GM12878 (cell line): ENCODE results near the gene OR7G3. TPM values are rescaled to one million over a fixed set of nuclear protein-coding genes. Genes with fewer than 3 reads are reported as not detected.

Experiments used
- ATAC-seq: fragments of 200-7000 bp; cut with Tn5 transposase; 3 replicates; pipeline ENCODE4 v1.9.1; 2020; ENCODE audit warnings: mild to moderate bottlenecking, moderate library complexity
- BruUV-seq: library from RNA; stranded (reverse); fragments of 400-500 nt; replicated peaks from 2 replicates; lab custom pipeline; 2021; lab: Mats Ljungman, UMichigan
- CTCF ChIA-PET: fragments of 300-600 bp; sonication (Branson Sonifier 250); formaldehyde crosslinking; extraction: SDS; loops from one replicate; lab custom pipeline; 2021; ENCODE audit warnings: inconsistent platforms; lab: Yijun Ruan, JAX
- POLR2A ChIA-PET: fragments of 350-600 bp; formaldehyde crosslinking; extraction: SDS; loops from one replicate; lab custom pipeline; 2021; ENCODE audit warnings: inconsistent platforms; lab: Charles Lee
- RAD21 ChIA-PET: fragments of 300-600 bp; sonication (Branson Sonifier 250); formaldehyde crosslinking; loops from one replicate; lab custom pipeline; 2023; ENCODE audit warnings: antibody characterized with exemption; ENCODE audit not compliant: unreplicated experiment; lab: Charles Lee
- SMC1A ChIA-PET: fragments of 300-600 bp; sonication (Branson Sonifier 250); formaldehyde crosslinking; loops from one replicate; lab custom pipeline; 2023; ENCODE audit not compliant: unreplicated experiment, uncharacterized antibody; lab: Charles Lee
- DNase-seq: peaks from one replicate; pipeline ENCODE4 v3.0.0-alpha.2; 2011; ENCODE audit warnings: low read depth, low spot score
- FAIRE-seq: peaks from 3 replicates; lab custom pipeline; 2011; peaks lifted over from hg19 to GRCh38; lab: Jason Lieb, UNC
- H2AFZ ChIP-seq: 2 replicates; pipeline ENCODE4 v1.6.0; 2011; ENCODE audit warnings: low read depth, low read length, control low read depth; ENCODE audit not compliant: control insufficient read depth
- H3K27ac ChIP-seq: 2 replicates; pipeline ENCODE4 v1.5.1; 2011; ENCODE audit warnings: control low read depth; ENCODE audit not compliant: control insufficient read depth, insufficient read depth
- H3K27me3 ChIP-seq, 2 experiments: replicated peaks in 1 of 2; 2 replicates each; pipeline versions ENCODE4 v1.6.0 to v1.6.1; 2011; ENCODE audit warnings: low read length in 1 of 2; ENCODE audit not compliant: control insufficient read depth in 2 of 2, insufficient read depth in 2 of 2
- H3K36me3 ChIP-seq, 2 experiments: 2 replicates each; pipeline ENCODE4 v1.5.1; 2011; ENCODE audit warnings: low read length in 1 of 2; ENCODE audit not compliant: control insufficient read depth in 2 of 2, insufficient read depth in 2 of 2
- H3K4me1 ChIP-seq: 2 replicates; pipeline ENCODE4 v1.6.1; 2011; ENCODE audit warnings: mild to moderate bottlenecking, low read length, moderate library complexity, mixed read lengths; ENCODE audit not compliant: control insufficient read depth, insufficient read depth
- H3K4me2 ChIP-seq: 2 replicates; pipeline ENCODE4 v1.6.0; 2011; ENCODE audit warnings: control low read depth; ENCODE audit not compliant: control insufficient read depth, insufficient read depth
- H3K4me3 ChIP-seq: fragments of 200-600 bp; sonication (generic); 2 replicates; pipeline ENCODE4 v1.5.1; 2016
- H3K79me2 ChIP-seq: 2 replicates; pipeline ENCODE4 v1.6.0; 2011; ENCODE audit warnings: low read length; ENCODE audit not compliant: control insufficient read depth, insufficient read depth
- H3K9ac ChIP-seq: 2 replicates; pipeline ENCODE4 v1.8.0; 2011; ENCODE audit warnings: low read length, control low read depth, mixed read lengths; ENCODE audit not compliant: control insufficient read depth, insufficient read depth
- H3K9me3 ChIP-seq: replicated peaks from 3 replicates; pipeline ENCODE4 v1.5.1; 2011; ENCODE audit warnings: mild to moderate bottlenecking, low read length; ENCODE audit not compliant: control insufficient read depth, insufficient read depth
- H4K20me1 ChIP-seq: 2 replicates; pipeline ENCODE4 v1.6.0; 2011; ENCODE audit not compliant: control insufficient read depth, insufficient read depth
- BCL11A ChIP-seq: IDR thresholded peaks from 2 replicates; pipeline ENCODE4 v1.6.1; 2011; ENCODE audit warnings: low read depth, low read length
- CEBPB ChIP-seq, 2 experiments: fragments of 150-350 bp in 1 of 2; IDR thresholded peaks; 2 replicates each; pipeline ENCODE4 v1.6.1; 2012 to 2014; ENCODE audit warnings: low read depth in 2 of 2, low read length in 2 of 2, borderline replicate concordance in 1 of 2, inconsistent platforms in 1 of 2
- CREB1 ChIP-seq: IDR thresholded peaks from 2 replicates; pipeline ENCODE4 v1.6.1; 2012; ENCODE audit warnings: low read depth, mild to moderate bottlenecking, inconsistent platforms
- FOXK2 ChIP-seq: fragments of 450-650 bp; IDR thresholded peaks from 2 replicates; pipeline ENCODE4 v1.6.1; 2017; ENCODE audit warnings: mild to moderate bottlenecking, moderate library complexity
- HDAC6 ChIP-seq: fragments of 200-600 bp; sonication (generic); IDR thresholded peaks from one replicate; pipeline ENCODE4 v1.8.0; 2017; ENCODE audit warnings: antibody characterized with exemption; ENCODE audit not compliant: unreplicated experiment
- NFYA ChIP-seq: IDR thresholded peaks from 2 replicates; pipeline ENCODE4 v1.6.1; 2011; ENCODE audit warnings: low read depth, mild to moderate bottlenecking, low read length, improper control_type of control experiment, borderline replicate concordance
- NR2C1 ChIP-seq: fragments of 450-650 bp; IDR thresholded peaks from 2 replicates; pipeline ENCODE4 v1.6.1; 2017; ENCODE audit warnings: antibody characterized with exemption, mild to moderate bottlenecking, moderate library complexity
- RCOR1 ChIP-seq: conservative IDR thresholded peaks from 2 replicates; pipeline ENCODE4 v1.6.1; 2012; ENCODE audit warnings: low read depth, low read length, improper control_type of control experiment
- RUNX3 ChIP-seq: IDR thresholded peaks from 2 replicates; pipeline ENCODE4 v1.6.1; 2012; ENCODE audit warnings: low read length, inconsistent platforms
- SMAD5 ChIP-seq: IDR thresholded peaks from 2 replicates; pipeline ENCODE4 v1.6.1; 2016; ENCODE audit warnings: antibody characterized with exemption, low read depth
- YBX1 ChIP-seq: fragments of 450-650 bp; IDR thresholded peaks from 2 replicates; pipeline ENCODE4 v1.6.1; 2016; ENCODE audit warnings: antibody characterized with exemption
- YY1 ChIP-seq: IDR thresholded peaks from 2 replicates; pipeline ENCODE4 v1.6.1; 2011; ENCODE audit warnings: low read depth, mild to moderate bottlenecking, low read length
- ZNF217 ChIP-seq: fragments of 450-650 bp; IDR thresholded peaks from 2 replicates; pipeline ENCODE4 v1.6.1; 2017; ENCODE audit warnings: antibody characterized with exemption, mild to moderate bottlenecking
- ZNF384 ChIP-seq: IDR thresholded peaks from 2 replicates; pipeline ENCODE4 v1.6.1; 2012; ENCODE audit warnings: low read depth, mild to moderate bottlenecking, low read length, improper control_type of control experiment, borderline replicate concordance
- WGBS: methylation state at CpG from one replicate; pipeline ENCODE4 v1.1.6; 2016; ENCODE audit warnings: low lambda C conversion rate; ENCODE audit not compliant: insufficient replicate concordance, insufficient coverage; ENCODE audit errors: missing lambda C conversion rate; 5-methylcytosine and 5-hydroxymethylcytosine counted together
- in situ Hi-C: fragments of 300-500 bp; cut with MboI; formaldehyde crosslinking; loops from 9 replicates; pipeline ENCODE4 v1.14.3; 2018; ENCODE audit warnings: mixed read lengths
- intact Hi-C: fragments of 100-400 bp; cut with micrococcal nuclease; formaldehyde crosslinking; loops from one replicate; pipeline ENCODE4 v1.14.2; 2022; ENCODE audit not compliant: unreplicated experiment
- polyA plus RNA-seq, 11 experiments: library from polyadenylated mRNA; depleted of rRNA in 4 of 11; unstranded in 6 of 11; stranded (reverse) in 5 of 11; fragments of >200 nt; fragmentation: Nextera tagmentation in 4 of 11; fragmentation: Illumina TruSeq in 1 of 11; extraction: Ambion mirVana in 4 of 11; extraction: Trizol in 1 of 11; gene quantifications; 1 replicate in 1 of 11; 2 replicates in 10 of 11; pipeline versions ENCODE4 v1.2.1 to v1.2.3, GENCODE V29; 2011 to 2016; ENCODE audit warnings: inconsistent platforms in 2 of 11, missing spikeins in 2 of 11, low read depth in 1 of 11
- total RNA-seq, 4 experiments: library from RNA; depleted of rRNA in 3 of 4; stranded (reverse); fragments of >200 nt in 3 of 4; fragmentation: Illumina TruSeq in 1 of 4; extraction: Trizol in 1 of 4; gene quantifications; 2 replicates each; pipeline versions ENCODE4 v1.2.1 to v1.2.3, GENCODE V29; 2013 to 2021
- TF ChIP-seq, protein P1 (sequence below): fragments of 450-650 bp; IDR thresholded peaks from 2 replicates; pipeline ENCODE4 v1.6.1; 2017; ENCODE audit warnings: antibody characterized with exemption, mild to moderate bottlenecking, moderate library complexity
- TF ChIP-seq, protein P2 (sequence below): fragments of 450-650 bp; IDR thresholded peaks from 2 replicates; pipeline ENCODE4 v1.6.1; 2017; ENCODE audit warnings: mild to moderate bottlenecking, moderate library complexity
- TF ChIP-seq, protein P3 (sequence below): IDR thresholded peaks from 2 replicates; pipeline ENCODE4 v1.6.1; 2011; ENCODE audit warnings: mild to moderate bottlenecking, low read depth, low read length, moderate library complexity; ENCODE audit not compliant: insufficient replicate concordance

The OR7G3 gene
- total and polyA plus RNA-seq, 10 of the 15 experiments (the other 5 are each of a cell fraction or from before 2014, with no cell fraction given), result not detected

- TF ChIP-seq HDAC6 (no peak), RCOR1 (no peak), SMAD5 (no peak), CREB1 (no peak), BCL11A (no peak)
These were observed 11.4 kb downstream of the OR7G3 start, which contains the start of gene OR7G1 (continued) for GRCh38 chr19:9115307-9115813.

GRCh38 chr19:9109959-9110358 lies 16.8 kb downstream of the OR7G3 start:
- ChIA-PET SMC1A (no interaction called here), POLR2A (no interaction called here), CTCF (no interaction called here), RAD21 (no interaction called here)
- BruUV-seq, result no TSS peak
- DNase-seq (no peak), ATAC-seq (no peak), FAIRE-seq (no peak)
- intact Hi-C loops (no loop called here), in situ Hi-C loops (no loop called here)
- WGBS, result 0% methylated on average over 2 of the region's 2 CpGs
- Histone ChIP-seq H3K4me3 (no peak overlapping the region), H3K4me1 (no peaks in the 10 kb centered on the region), H3K36me3 (no peaks in the 10 kb centered on the region), H3K27ac (no peak overlapping the region), H3K79me2 (no peaks in the 10 kb centered on the region), H3K27me3 (no peaks in the 10 kb centered on the region), H2AFZ (no peak overlapping the region), H3K9me3 (no peaks in the 10 kb centered on the region), H3K4me2 (no peak overlapping the region), H3K9ac (no peak overlapping the region), H4K20me1 (no peaks in the 10 kb centered on the region)
- TF ChIP-seq NR2C1, result no peak
- TF ChIP-seq ZNF384, result no peak
- TF ChIP-seq, protein P1, sequence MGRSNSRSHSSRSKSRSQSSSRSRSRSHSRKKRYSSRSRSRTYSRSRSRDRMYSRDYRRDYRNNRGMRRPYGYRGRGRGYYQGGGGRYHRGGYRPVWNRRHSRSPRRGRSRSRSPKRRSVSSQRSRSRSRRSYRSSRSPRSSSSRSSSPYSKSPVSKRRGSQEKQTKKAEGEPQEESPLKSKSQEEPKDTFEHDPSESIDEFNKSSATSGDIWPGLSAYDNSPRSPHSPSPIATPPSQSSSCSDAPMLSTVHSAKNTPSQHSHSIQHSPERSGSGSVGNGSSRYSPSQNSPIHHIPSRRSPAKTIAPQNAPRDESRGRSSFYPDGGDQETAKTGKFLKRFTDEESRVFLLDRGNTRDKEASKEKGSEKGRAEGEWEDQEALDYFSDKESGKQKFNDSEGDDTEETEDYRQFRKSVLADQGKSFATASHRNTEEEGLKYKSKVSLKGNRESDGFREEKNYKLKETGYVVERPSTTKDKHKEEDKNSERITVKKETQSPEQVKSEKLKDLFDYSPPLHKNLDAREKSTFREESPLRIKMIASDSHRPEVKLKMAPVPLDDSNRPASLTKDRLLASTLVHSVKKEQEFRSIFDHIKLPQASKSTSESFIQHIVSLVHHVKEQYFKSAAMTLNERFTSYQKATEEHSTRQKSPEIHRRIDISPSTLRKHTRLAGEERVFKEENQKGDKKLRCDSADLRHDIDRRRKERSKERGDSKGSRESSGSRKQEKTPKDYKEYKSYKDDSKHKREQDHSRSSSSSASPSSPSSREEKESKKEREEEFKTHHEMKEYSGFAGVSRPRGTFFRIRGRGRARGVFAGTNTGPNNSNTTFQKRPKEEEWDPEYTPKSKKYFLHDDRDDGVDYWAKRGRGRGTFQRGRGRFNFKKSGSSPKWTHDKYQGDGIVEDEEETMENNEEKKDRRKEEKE, result no peak
- no peak for TF ChIP-seq SMAD5
- TF ChIP-seq, protein P2, sequence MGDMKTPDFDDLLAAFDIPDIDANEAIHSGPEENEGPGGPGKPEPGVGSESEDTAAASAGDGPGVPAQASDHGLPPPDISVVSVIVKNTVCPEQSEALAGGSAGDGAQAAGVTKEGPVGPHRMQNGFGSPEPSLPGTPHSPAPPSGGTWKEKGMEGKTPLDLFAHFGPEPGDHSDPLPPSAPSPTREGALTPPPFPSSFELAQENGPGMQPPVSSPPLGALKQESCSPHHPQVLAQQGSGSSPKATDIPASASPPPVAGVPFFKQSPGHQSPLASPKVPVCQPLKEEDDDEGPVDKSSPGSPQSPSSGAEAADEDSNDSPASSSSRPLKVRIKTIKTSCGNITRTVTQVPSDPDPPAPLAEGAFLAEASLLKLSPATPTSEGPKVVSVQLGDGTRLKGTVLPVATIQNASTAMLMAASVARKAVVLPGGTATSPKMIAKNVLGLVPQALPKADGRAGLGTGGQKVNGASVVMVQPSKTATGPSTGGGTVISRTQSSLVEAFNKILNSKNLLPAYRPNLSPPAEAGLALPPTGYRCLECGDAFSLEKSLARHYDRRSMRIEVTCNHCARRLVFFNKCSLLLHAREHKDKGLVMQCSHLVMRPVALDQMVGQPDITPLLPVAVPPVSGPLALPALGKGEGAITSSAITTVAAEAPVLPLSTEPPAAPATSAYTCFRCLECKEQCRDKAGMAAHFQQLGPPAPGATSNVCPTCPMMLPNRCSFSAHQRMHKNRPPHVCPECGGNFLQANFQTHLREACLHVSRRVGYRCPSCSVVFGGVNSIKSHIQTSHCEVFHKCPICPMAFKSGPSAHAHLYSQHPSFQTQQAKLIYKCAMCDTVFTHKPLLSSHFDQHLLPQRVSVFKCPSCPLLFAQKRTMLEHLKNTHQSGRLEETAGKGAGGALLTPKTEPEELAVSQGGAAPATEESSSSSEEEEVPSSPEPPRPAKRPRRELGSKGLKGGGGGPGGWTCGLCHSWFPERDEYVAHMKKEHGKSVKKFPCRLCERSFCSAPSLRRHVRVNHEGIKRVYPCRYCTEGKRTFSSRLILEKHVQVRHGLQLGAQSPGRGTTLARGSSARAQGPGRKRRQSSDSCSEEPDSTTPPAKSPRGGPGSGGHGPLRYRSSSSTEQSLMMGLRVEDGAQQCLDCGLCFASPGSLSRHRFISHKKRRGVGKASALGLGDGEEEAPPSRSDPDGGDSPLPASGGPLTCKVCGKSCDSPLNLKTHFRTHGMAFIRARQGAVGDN, result no peak
- no peak for TF ChIP-seq YBX1
- no peak for TF ChIP-seq RUNX3
- no peak for TF ChIP-seq NFYA
- TF ChIP-seq RCOR1, result no peak
- no peak for TF ChIP-seq FOXK2
- TF ChIP-seq, protein P3, sequence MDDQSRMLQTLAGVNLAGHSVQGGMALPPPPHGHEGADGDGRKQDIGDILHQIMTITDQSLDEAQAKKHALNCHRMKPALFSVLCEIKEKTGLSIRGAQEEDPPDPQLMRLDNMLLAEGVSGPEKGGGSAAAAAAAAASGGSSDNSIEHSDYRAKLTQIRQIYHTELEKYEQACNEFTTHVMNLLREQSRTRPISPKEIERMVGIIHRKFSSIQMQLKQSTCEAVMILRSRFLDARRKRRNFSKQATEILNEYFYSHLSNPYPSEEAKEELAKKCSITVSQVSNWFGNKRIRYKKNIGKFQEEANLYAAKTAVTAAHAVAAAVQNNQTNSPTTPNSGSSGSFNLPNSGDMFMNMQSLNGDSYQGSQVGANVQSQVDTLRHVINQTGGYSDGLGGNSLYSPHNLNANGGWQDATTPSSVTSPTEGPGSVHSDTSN, result no peak
- TF ChIP-seq ZNF217, result no peak
- TF ChIP-seq YY1, result no peak
- no peak for TF ChIP-seq CEBPB (IDR thresholded peaks at IDR 0.05; ENCODE audit: borderline replicate concordance in 1 of 2, low read depth in 2 of 2, low read length in 2 of 2)
